SK-N-MC (cell line): ENCODE results near the gene CCNF.

Source experiments
- EZH2 ChIP-seq: fragments of 200-600 bp; sonication (generic); IDR thresholded peaks from one replicate; pipeline ENCODE4 v1.6.1; 2017; ENCODE audit warnings: antibody characterized with exemption
- POLR2AphosphoS5 ChIP-seq: IDR thresholded peaks from 2 replicates; pipeline ENCODE4 v1.6.1; 2012; ENCODE audit warnings: mild to moderate bottlenecking, low read depth, low read length, borderline replicate concordance

GRCh38 chr16:2404099-2404498 is 25.1 kb upstream of the CCNF start:
- TF ChIP-seq POLR2AphosphoS5 (no peak), EZH2 (no peak)
